GM19452 (cell line): ENCODE data around the gene POU1F1.
"Not testable (repeated sequence)": the region's sequence is repeated elsewhere in the genome, so short reads cannot be mapped to it uniquely, and the experiment has no call there.

ENCODE experiments used
- ATAC-seq: cut with Tn5 transposase; IDR thresholded peaks from one replicate; pipeline ENCODE4 v1.9.1; 2021; ENCODE audit not compliant: unreplicated experiment

POU1F1 gene

GRCh38 chr3:87260270-87260669, 16.1 kb downstream of the POU1F1 start:
- ATAC-seq: no peak

- no peak for ATAC-seq
Observed at GRCh38 chr3:87250009-87250408, 26.4 kb downstream of the POU1F1 start.

GRCh38 chr3:87248831-87249230, 27.6 kb downstream of the POU1F1 start:
- no peak for ATAC-seq

- ATAC-seq: not testable (repeated sequence)
Observed at GRCh38 chr3:87248231-87248630, 28.2 kb downstream of the POU1F1 start.

- no peak for ATAC-seq
Observed at GRCh38 chr3:87247430-87247773, 29.0 kb downstream of the POU1F1 start.

- ATAC-seq: no peak
Observed at GRCh38 chr3:87246662-87247429, 29.5 kb downstream of the POU1F1 start.

GRCh38 chr3:87236093-87236492, 40.3 kb downstream of the POU1F1 start:
- ATAC-seq: no peak

- ATAC-seq: no peak
Observed at GRCh38 chr3:87233805-87234204, 42.6 kb downstream of the POU1F1 start.

- no peak for ATAC-seq
Observed at GRCh38 chr3:87229113-87229512, 47.3 kb downstream of the POU1F1 start.

GRCh38 chr3:87228316-87228715, 48.1 kb downstream of the POU1F1 start:
- ATAC-seq: no peak

GRCh38 chr3:87227835-87228144, 48.6 kb downstream of the POU1F1 start:
- no peak for ATAC-seq

GRCh38 chr3:87227104-87227834, 49.1 kb downstream of the POU1F1 start, which contains the start of gene CHMP2B:
CHMP2B (plus strand) TSS chr3:87227309; CDS start chr3:87227523, 214 bp downstream.
- peak; percentile 97 for ATAC-seq

GRCh38 chr3:87225659-87226058, 50.7 kb downstream of the POU1F1 start:
- no peak for ATAC-seq

GRCh38 chr3:87219611-87220010, 56.8 kb downstream of the POU1F1 start:
- no peak for ATAC-seq

GRCh38 chr3:87218560-87218959, 57.8 kb downstream of the POU1F1 start:
- ATAC-seq: no peak
